ENCODE results near the gene SLC6A19. TPM values are rescaled to one million over a fixed set of nuclear protein-coding genes. Genes with fewer than 3 reads are reported as not detected.

SLC6A19 gene
- total and polyA plus RNA-seq, 2 of the 13 experiments (the other 11 are each of a cell fraction or from before 2014, with no cell fraction given), result 0.02 TPM; not detected in 1

DNA sequence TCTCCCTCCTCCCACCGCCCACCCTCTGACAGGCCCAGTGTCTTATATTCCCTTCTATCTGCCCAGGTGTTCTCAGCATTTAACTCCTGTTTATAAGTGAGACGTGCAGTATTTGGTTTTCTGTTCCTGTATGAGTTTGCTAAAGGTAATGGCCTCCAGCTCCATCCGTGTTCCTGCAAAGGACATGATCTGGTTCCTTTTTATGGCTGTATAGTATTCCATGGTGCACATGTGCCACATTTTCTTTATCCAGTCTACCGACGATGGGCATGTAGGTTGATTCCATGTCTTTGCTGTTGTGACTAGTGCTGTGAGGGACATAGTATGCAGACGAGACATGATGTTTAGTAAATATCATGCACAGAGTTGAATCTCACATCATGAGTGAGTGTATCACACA, 7.0 kb upstream of the SLC6A19 start:
- ATAC-seq, result no peak
- TF ChIP-seq KLF6 (CRISPR knock-in tag; IDR thresholded peaks at IDR 0.05) (no peak), RFXAP (CRISPR knock-in tag; IDR thresholded peaks at IDR 0.05; ENCODE audit: borderline replicate concordance) (no peak), ATF3 (CRISPR knock-in tag; IDR thresholded peaks at IDR 0.05) (no peak), ZNF235 (CRISPR knock-in tag; IDR thresholded peaks at IDR 0.05; ENCODE audit: borderline replicate concordance) (no peak), ZNF670 (CRISPR knock-in tag; IDR thresholded peaks at IDR 0.05; ENCODE audit: borderline replicate concordance) (no peak), ZNF530 (CRISPR knock-in tag; IDR thresholded peaks at IDR 0.05; ENCODE audit: low read depth) (no peak), SOX13 (IDR thresholded peaks at IDR 0.05) (no peak), SOX13 (CRISPR knock-in tag; conservative IDR thresholded peaks at IDR 0.05 in 1 of 2, IDR thresholded peaks at IDR 0.05 in 1 of 2) (no peak), ZNF138 (CRISPR knock-in tag; IDR thresholded peaks at IDR 0.05; ENCODE audit: low read depth) (no peak), SAP130 (CRISPR knock-in tag; IDR thresholded peaks at IDR 0.05; ENCODE audit: low read depth) (no peak), ZBTB3 (CRISPR knock-in tag; IDR thresholded peaks at IDR 0.05; ENCODE audit: borderline replicate concordance, low read depth) (no peak), FOXO4 (CRISPR knock-in tag; conservative IDR thresholded peaks at IDR 0.05) (no peak), ZNF780A (CRISPR knock-in tag; IDR thresholded peaks at IDR 0.05) (no peak), NCOR1 (IDR thresholded peaks at IDR 0.05; ENCODE audit: borderline replicate concordance, low read length) (no peak)
- in situ Hi-C loops (cut with HindIII; ENCODE audit: extremely low pct_ligation_motif_present, low pct_unique_long_range_greater_than_20kb) (no loop called here), intact Hi-C loops (cut with micrococcal nuclease; ENCODE audit: unreplicated experiment) (no loop called here)
- ChIA-PET POLR2A (no interaction called here), CTCF (ENCODE audit: low intra/inter-chr PET ratio, low total read pairs) (no interaction called here)
- DNase-seq (ENCODE audit: low spot score), result no peak
- Histone ChIP-seq H3K4me2 (ENCODE audit: low read depth, low read length) (no peak overlapping the region), H3K27me3 (ENCODE audit: control insufficient read depth in 1 of 2, insufficient read depth in 2 of 2, low read length in 2 of 2) (peaks cover 2 to 35% of the 10 kb centered on the region in 2 experiments; a peak in 4 of 5 replicates), H3K36me3 (replicated peaks in 1 of 2; ENCODE audit: control insufficient read depth in 1 of 2, insufficient read depth in 2 of 2, low read length in 2 of 2) (no peaks in the 10 kb centered on the region), H2AFZ (ENCODE audit: low read length) (no peak overlapping the region), H3K9ac (ENCODE audit: insufficient read depth, low read depth, low read length) (no peak overlapping the region), H4K20me1 (ENCODE audit: insufficient read depth, low read length) (no peaks in the 10 kb centered on the region), H3K9me3 (ENCODE audit: low read length) (no peaks in the 10 kb centered on the region), H3K79me2 (ENCODE audit: insufficient read depth, low read length) (no peaks in the 10 kb centered on the region), H3K4me1 (ENCODE audit: insufficient read depth, low read length) (peaks cover 22% of the 10 kb centered on the region), H3K4me3 (replicated peaks in 1 of 3; ENCODE audit: insufficient read depth in 1 of 3, low read depth in 2 of 3, low read length in 3 of 3) (no peak overlapping the region), H3K27ac (ENCODE audit: extremely low read length, insufficient read depth, low read length) (no peak overlapping the region)
- FAIRE-seq, result no peak
- BruUV-seq (replicated peaks), result no TSS peak
- 39% methylated on average over 6 of the region's 6 CpGs for WGBS (ENCODE audit: low lambda C conversion rate)

Measured in HepG2 (cell line).